LNCAP (cell line): ENCODE data around the gene NFKBIA.

Experiments used
- CTCF ChIP-seq: fragments of 450-650 bp; IDR thresholded peaks from 2 replicates; pipeline ENCODE4 v1.5.1; 2017; ENCODE audit warnings: mild to moderate bottlenecking

Gene NFKBIA

GRCh38 chr14:35386673-35387125 lies 17.9 kb downstream of the NFKBIA start:
- TF ChIP-seq CTCF, result no peak

- no peak for TF ChIP-seq CTCF
Measured at GRCh38 chr14:35385042-35385839, 19.3 kb downstream of the NFKBIA start.

- no peak for TF ChIP-seq CTCF
Measured at GRCh38 chr14:35384455-35385041, 20.0 kb downstream of the NFKBIA start.

- no peak for TF ChIP-seq CTCF
Measured at GRCh38 chr14:35383569-35384454, 20.7 kb downstream of the NFKBIA start.

GRCh38 chr14:35380794-35381193 lies 23.8 kb downstream of the NFKBIA start:
- TF ChIP-seq CTCF, result no peak

GRCh38 chr14:35378425-35379233 lies 25.9 kb downstream of the NFKBIA start:
- no peak for TF ChIP-seq CTCF

GRCh38 chr14:35375558-35376025 lies 29.0 kb downstream of the NFKBIA start:
- no peak for TF ChIP-seq CTCF
